HEK293 (cell line): Measurements from ENCODE around the gene GRK2.

Experiments
- CTCF ChIA-PET: fragments of 350-600 bp; formaldehyde crosslinking; extraction: SDS; loops from one replicate; lab custom pipeline; 2021; ENCODE audit warnings: antibody characterized with exemption; lab: Yijun Ruan, JAX
- POLR2A ChIA-PET: fragments of 300-600 bp; formaldehyde crosslinking; extraction: SDS; loops from one replicate; lab custom pipeline; 2020; ENCODE audit warnings: antibody characterized with exemption, inconsistent platforms; lab: Yijun Ruan, JAX
- H3K27ac ChIP-seq: fragments of 200-500 bp; sonication (Bioruptor generic); 2 replicates; pipeline ENCODE4 v1.5.1; 2014; ENCODE audit warnings: low read depth, low read length, control low read depth, inconsistent platforms; ENCODE audit errors: extremely low read depth
- H3K36me3 ChIP-seq, 2 experiments: fragments of 200-500 bp in 1 of 2; sonication (Bioruptor generic) in 1 of 2; 1 replicate in 1 of 2; 2 replicates in 1 of 2; pipeline ENCODE4 v1.5.1; 2014 to 2017; ENCODE audit warnings: inconsistent platforms in 2 of 2, low read length in 2 of 2; ENCODE audit not compliant: control insufficient read depth in 2 of 2, insufficient read depth in 1 of 2
- H3K4me1 ChIP-seq: fragments of 200-500 bp; sonication (Bioruptor generic); 2 replicates; pipeline ENCODE4 v1.5.1; 2014; ENCODE audit warnings: mild to moderate bottlenecking, low read length, inconsistent platforms; ENCODE audit not compliant: control insufficient read depth, insufficient read depth
- H3K4me3 ChIP-seq: 2 replicates; pipeline ENCODE4 v1.5.1; 2011; ENCODE audit warnings: low read depth, mild to moderate bottlenecking, control low read depth, low read length, moderate library complexity
- H3K9me3 ChIP-seq: fragments of 200-500 bp; sonication (Bioruptor generic); 2 replicates; pipeline ENCODE4 v1.5.1; 2014; ENCODE audit warnings: low read depth, low read length, inconsistent platforms; ENCODE audit not compliant: control insufficient read depth, insufficient read depth
- IKZF3 ChIP-seq: fragments of 450-650 bp; IDR thresholded peaks from 2 replicates; pipeline ENCODE4 v1.5.0; 2018; ENCODE audit warnings: missing biosample characterization, mild to moderate bottlenecking, missing genetic modification characterization, moderate library complexity
- PBX3 ChIP-seq: sonication (generic); formaldehyde crosslinking; IDR thresholded peaks from 2 replicates; pipeline ENCODE4 v1.8.1; 2022; ENCODE audit warnings: mild to moderate bottlenecking, moderate library complexity, missing genetic modification reagents
- PRDM1 ChIP-seq: fragments of 450-650 bp; formaldehyde crosslinking; IDR thresholded peaks from 2 replicates; pipeline ENCODE4; 2016; ENCODE audit warnings: missing biosample characterization, missing genetic modification characterization
- TRIM28 ChIP-seq: IDR thresholded peaks from 2 replicates; pipeline ENCODE4 v1.6.1; 2011; ENCODE audit warnings: low read length, control low read depth, borderline replicate concordance
- ZNF266 ChIP-seq: fragments of 450-650 bp; formaldehyde crosslinking; IDR thresholded peaks from 2 replicates; pipeline ENCODE4 v1.5.1; 2016; ENCODE audit warnings: missing biosample characterization, missing genetic modification characterization, low read depth
- ZNF354C ChIP-seq: fragments of 450-650 bp; formaldehyde crosslinking; IDR thresholded peaks from 2 replicates; pipeline ENCODE4 v1.5.1; 2016; ENCODE audit warnings: missing biosample characterization, missing genetic modification characterization, low read depth, borderline replicate concordance
- ZNF416 ChIP-seq: fragments of 450-650 bp; formaldehyde crosslinking; IDR thresholded peaks from 2 replicates; pipeline ENCODE4 v1.5.1; 2016; ENCODE audit warnings: missing biosample characterization, missing genetic modification characterization
- ZNF544 ChIP-seq: fragments of 450-650 bp; formaldehyde crosslinking; IDR thresholded peaks from 2 replicates; pipeline ENCODE4 v1.5.0; 2017; ENCODE audit warnings: missing biosample characterization, missing genetic modification characterization
- ZNF561 ChIP-seq: fragments of 450-650 bp; IDR thresholded peaks from 2 replicates; pipeline ENCODE4 v1.5.1; 2018; ENCODE audit warnings: missing biosample characterization, missing genetic modification characterization, borderline replicate concordance
- ZNF837 ChIP-seq: fragments of 450-650 bp; formaldehyde crosslinking; IDR thresholded peaks from 2 replicates; pipeline ENCODE4 v1.5.1; 2016; ENCODE audit warnings: missing biosample characterization, missing genetic modification characterization
- ZSCAN18 ChIP-seq: fragments of 450-650 bp; formaldehyde crosslinking; IDR thresholded peaks from 2 replicates; pipeline ENCODE4 v1.5.1; 2016; ENCODE audit warnings: missing biosample characterization, missing genetic modification characterization
- TF ChIP-seq, protein P1 (sequence below): fragments of 450-650 bp; formaldehyde crosslinking; IDR thresholded peaks from 2 replicates; pipeline ENCODE4 v1.5.1; 2016; ENCODE audit warnings: missing biosample characterization, missing genetic modification characterization, low read depth
- TF ChIP-seq, protein P2 (sequence below): fragments of 450-650 bp; formaldehyde crosslinking; IDR thresholded peaks from 2 replicates; pipeline ENCODE4 v1.5.1; 2016; ENCODE audit warnings: missing biosample characterization, missing genetic modification characterization

The GRK2 gene

GRCh38 chr11:67289651-67290479 is 23.6 kb downstream of the GRK2 start (continued):
- TF ChIP-seq, protein P1, sequence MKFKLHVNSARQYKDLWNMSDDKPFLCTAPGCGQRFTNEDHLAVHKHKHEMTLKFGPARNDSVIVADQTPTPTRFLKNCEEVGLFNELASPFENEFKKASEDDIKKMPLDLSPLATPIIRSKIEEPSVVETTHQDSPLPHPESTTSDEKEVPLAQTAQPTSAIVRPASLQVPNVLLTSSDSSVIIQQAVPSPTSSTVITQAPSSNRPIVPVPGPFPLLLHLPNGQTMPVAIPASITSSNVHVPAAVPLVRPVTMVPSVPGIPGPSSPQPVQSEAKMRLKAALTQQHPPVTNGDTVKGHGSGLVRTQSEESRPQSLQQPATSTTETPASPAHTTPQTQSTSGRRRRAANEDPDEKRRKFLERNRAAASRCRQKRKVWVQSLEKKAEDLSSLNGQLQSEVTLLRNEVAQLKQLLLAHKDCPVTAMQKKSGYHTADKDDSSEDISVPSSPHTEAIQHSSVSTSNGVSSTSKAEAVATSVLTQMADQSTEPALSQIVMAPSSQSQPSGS (tag by site-specific recombination), result no peak
- no peak for TF ChIP-seq PBX3 (CRISPR knock-in tag)
- no peak for TF ChIP-seq ZNF416
- TF ChIP-seq, protein P2, sequence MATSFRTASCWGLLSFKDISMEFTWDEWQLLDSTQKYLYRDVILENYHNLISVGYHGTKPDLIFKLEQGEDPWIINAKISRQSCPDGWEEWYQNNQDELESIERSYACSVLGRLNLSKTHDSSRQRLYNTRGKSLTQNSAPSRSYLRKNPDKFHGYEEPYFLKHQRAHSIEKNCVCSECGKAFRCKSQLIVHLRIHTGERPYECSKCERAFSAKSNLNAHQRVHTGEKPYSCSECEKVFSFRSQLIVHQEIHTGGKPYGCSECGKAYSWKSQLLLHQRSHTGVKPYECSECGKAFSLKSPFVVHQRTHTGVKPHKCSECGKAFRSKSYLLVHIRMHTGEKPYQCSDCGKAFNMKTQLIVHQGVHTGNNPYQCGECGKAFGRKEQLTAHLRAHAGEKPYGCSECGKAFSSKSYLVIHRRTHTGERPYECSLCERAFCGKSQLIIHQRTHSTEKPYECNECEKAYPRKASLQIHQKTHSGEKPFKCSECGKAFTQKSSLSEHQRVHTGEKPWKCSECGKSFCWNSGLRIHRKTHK (tag by site-specific recombination), result no peak

- H3K36me3 ChIP-seq, result peaks cover 6 to 72% of the 10 kb centered on the region in 2 experiments; a peak in 2 of 3 replicates
- H3K27ac ChIP-seq, result no peak overlapping the region
- no peak for TF ChIP-seq TRIM28
- H3K4me3 ChIP-seq, result no peak overlapping the region
- H3K9me3 ChIP-seq, result no peaks in the 10 kb centered on the region
- H3K4me1 ChIP-seq, result no peaks in the 10 kb centered on the region
- ChIA-PET POLR2A (no interaction called here), CTCF (no interaction called here)
These were observed 24.5 kb downstream of the GRK2 start for GRCh38 chr11:67290801-67291200.

GRCh38 chr11:67291481-67292381 is 25.5 kb downstream of the GRK2 start:
- ChIA-PET POLR2A (interaction anchor here (1.6 kb wide), 1 partner anchor 11 kb away, joined by 5 read pairs; the partner anchor contains the start of gene SSH3), CTCF (no interaction called here)
- Histone ChIP-seq H3K4me1 (no peaks in the 10 kb centered on the region), H3K36me3 (peaks cover 12 to 72% of the 10 kb centered on the region in 2 experiments; a peak in 2 of 3 replicates), H3K4me3 (no peak overlapping the region), H3K9me3 (no peaks in the 10 kb centered on the region), H3K27ac (no peak overlapping the region)
- no peak for TF ChIP-seq PRDM1

- Histone ChIP-seq H3K4me1 (no peaks in the 10 kb centered on the region), H3K4me3 (no peak overlapping the region), H3K27ac (no peak overlapping the region), H3K9me3 (no peaks in the 10 kb centered on the region), H3K36me3 (peaks cover 12 to 66% of the 10 kb centered on the region in 2 experiments; a peak in 2 of 3 replicates)
- TF ChIP-seq ZSCAN18 (tag by site-specific recombination) (no peak), ZNF561 (tag by site-specific recombination) (no peak), ZNF266 (no peak), IKZF3 (tag by site-specific recombination) (no peak), ZNF837 (tag by site-specific recombination) (no peak), ZNF544 (tag by site-specific recombination) (no peak), ZNF354C (tag by site-specific recombination) (no peak)
- POLR2A ChIA-PET, result interaction anchor here (1.6 kb wide), 1 partner anchor 10 kb away, joined by 5 read pairs; the partner anchor contains the start of gene SSH3
- CTCF ChIA-PET, result interaction anchor here (1.0 to 1.4 kb wide), 3 partner anchors 24 to 31 kb away, joined by 4 to 13 read pairs (median 5); no protein-coding TSS in a partner anchor
These were observed 26.4 kb downstream of the GRK2 start for GRCh38 chr11:67292671-67293070.
